A673 (cell line): ENCODE data around the gene EIF2A. TPM values are rescaled to one million over a fixed set of nuclear protein-coding genes. Genes with fewer than 3 reads are reported as not detected.

Source experiments
- BruUV-seq: library from RNA; stranded (reverse); fragments of 400-500 nt; replicated peaks from 2 replicates; lab custom pipeline; 2021; lab: Mats Ljungman, UMichigan
- CTCF ChIA-PET: fragments of 300-600 bp; sonication (Branson Sonifier 250); formaldehyde crosslinking; loops from one replicate; lab custom pipeline; 2022; ENCODE audit warnings: antibody characterized with exemption; lab: Charles Lee
- POLR2A ChIA-PET: fragments of 300-600 bp; sonication (Branson Sonifier 250); formaldehyde crosslinking; loops from one replicate; lab custom pipeline; 2022; ENCODE audit warnings: antibody characterized with exemption; ENCODE audit not compliant: low non-redundant PET; lab: Charles Lee
- DNase-seq: peaks from one replicate; pipeline ENCODE4 v3.0.0-alpha.2; 2015; ENCODE audit warnings: low spot score
- H3K27ac ChIP-seq: fragments of 200-600 bp; sonication (generic); 2 replicates; pipeline ENCODE4 v1.5.1; 2016; ENCODE audit warnings: mixed run types, low read depth, mild to moderate bottlenecking, mixed read lengths, antibody characterized with exemption, low read length; ENCODE audit not compliant: poor library complexity, severe bottlenecking
- H3K27me3 ChIP-seq: fragments of 200-600 bp; sonication (generic); replicated peaks from 2 replicates; pipeline ENCODE4 v1.6.1; 2017; ENCODE audit warnings: mixed run types, low read depth, mild to moderate bottlenecking, mixed read lengths, antibody characterized with exemption, low read length; ENCODE audit not compliant: insufficient read depth, poor library complexity
- H3K36me3 ChIP-seq: fragments of 200-600 bp; sonication (generic); 2 replicates; pipeline ENCODE4 v1.6.1; 2016; ENCODE audit warnings: mixed run types, mild to moderate bottlenecking, mixed read lengths, antibody characterized with exemption, low read length; ENCODE audit not compliant: insufficient read depth, poor library complexity, severe bottlenecking
- H3K4me1 ChIP-seq: fragments of 200-600 bp; sonication (generic); 2 replicates; pipeline ENCODE4 v1.6.1; 2017; ENCODE audit warnings: mixed run types, mild to moderate bottlenecking, mixed read lengths, antibody characterized with exemption, low read length; ENCODE audit not compliant: insufficient read depth, poor library complexity, severe bottlenecking
- H3K4me3 ChIP-seq: fragments of 200-600 bp; sonication (generic); 2 replicates; pipeline ENCODE4 v1.5.1; 2016; ENCODE audit warnings: low read depth, mixed run types, mild to moderate bottlenecking, mixed read lengths, low read length; ENCODE audit not compliant: poor library complexity, severe bottlenecking
- H3K9me3 ChIP-seq: fragments of 200-600 bp; sonication (generic); 2 replicates; pipeline ENCODE4 v1.6.1; 2016; ENCODE audit warnings: mixed run types, low read depth, mild to moderate bottlenecking, mixed read lengths, antibody characterized with exemption, low read length; ENCODE audit not compliant: poor library complexity, severe bottlenecking
- CTCF ChIP-seq: fragments of 300-800, 200-600 bp; sonication (generic); conservative IDR thresholded peaks from 2 replicates; pipeline ENCODE4 v1.5.1; 2017; ENCODE audit warnings: low read depth, mild to moderate bottlenecking, antibody characterized with exemption, low read length, moderate library complexity, mixed read lengths
- EZH2 ChIP-seq: fragments of 200-600 bp; sonication (generic); IDR thresholded peaks from 2 replicates; pipeline ENCODE4 v1.6.1; 2017; ENCODE audit warnings: borderline replicate concordance, low read depth, mild to moderate bottlenecking, mixed read lengths, antibody characterized with exemption, low read length; ENCODE audit not compliant: poor library complexity, severe bottlenecking
- intact Hi-C: fragments of 100-400 bp; cut with micrococcal nuclease; formaldehyde crosslinking; loops from one replicate; pipeline ENCODE4 v1.10.0; 2022; ENCODE audit not compliant: unreplicated experiment
- total RNA-seq: library from RNA; stranded (reverse); gene quantifications from 2 replicates; pipeline ENCODE4 v1.2.3, GENCODE V29; 2021

EIF2A gene
- total RNA-seq, 1 experiment from 2014 or later = 113 TPM

GRCh38 chr3:150631515-150632221 lies 85.1 kb downstream of the EIF2A start:
- Histone ChIP-seq H3K4me3 (no peak overlapping the region), H3K4me1 (no peaks in the 10 kb centered on the region), H3K36me3 (peaks cover 14% of the 10 kb centered on the region), H3K27me3 (no peaks in the 10 kb centered on the region), H3K9me3 (no peaks in the 10 kb centered on the region), H3K27ac (no peak overlapping the region)
- BruUV-seq = no TSS peak
- TF ChIP-seq EZH2 (no peak), CTCF (no peak)
- intact Hi-C loops = no loop called here
- POLR2A ChIA-PET = no interaction called here
- CTCF ChIA-PET = no interaction called here
- DNase-seq = no peak

GRCh38 chr3:150635076-150635475 lies 88.5 kb downstream of the EIF2A start:
- ChIA-PET POLR2A (interaction anchor here (0.6 kb wide), 1 partner anchor 37 kb away, joined by 5 read pairs; no protein-coding TSS in a partner anchor), CTCF (interaction anchor here (0.6 to 0.7 kb wide), 2 partner anchors 35 to 231 kb away, joined by 3 to 8 read pairs; no protein-coding TSS in a partner anchor)

GRCh38 chr3:150635526-150635925 lies 88.9 kb downstream of the EIF2A start:
- intact Hi-C loops = no loop called here
- ChIA-PET POLR2A (no interaction called here), CTCF (interaction anchor here (0.6 to 0.7 kb wide), 2 partner anchors 36 to 231 kb away, joined by 3 to 8 read pairs; no protein-coding TSS in a partner anchor)
- no peak for TF ChIP-seq EZH2
- no peak for TF ChIP-seq CTCF
- no peaks in the 10 kb centered on the region for H3K4me1 ChIP-seq
- no peaks in the 10 kb centered on the region for H3K9me3 ChIP-seq
- DNase-seq = no peak
- H3K36me3 ChIP-seq = no peaks in the 10 kb centered on the region
- no peaks in the 10 kb centered on the region for H3K27me3 ChIP-seq
- no TSS peak for BruUV-seq
- no peak overlapping the region for H3K27ac ChIP-seq
- H3K4me3 ChIP-seq = no peak overlapping the region

More at GRCh38 chr3:150635076-150635475, 88.5 kb downstream of the EIF2A start:
- BruUV-seq = no TSS peak
- no peak for DNase-seq
- intact Hi-C loops = no loop called here
- H3K27me3 ChIP-seq = no peaks in the 10 kb centered on the region
- no peaks in the 10 kb centered on the region for H3K9me3 ChIP-seq
- TF ChIP-seq EZH2 (no peak), CTCF (no peak)
- H3K4me3 ChIP-seq = no peak overlapping the region
- no peaks in the 10 kb centered on the region for H3K36me3 ChIP-seq
- no peaks in the 10 kb centered on the region for H3K4me1 ChIP-seq
- no peak overlapping the region for H3K27ac ChIP-seq

Other genes with a start within 250 kb of the EIF2A start
- gene TSC22D2, start 138.5 kb upstream of the EIF2A start, total RNA-seq = 28.8 and 28.9 TPM in 2 replicates
- gene SERP1, start 291 bp upstream of the EIF2A start, total RNA-seq = 86.5 and 91.7 TPM in 2 replicates
- 99.4 and 108 TPM in 2 replicates for gene SELENOT, start 56.5 kb downstream of the EIF2A start, total RNA-seq
- gene ERICH6, start 157.1 kb downstream of the EIF2A start, total RNA-seq = 0.24 and 0.32 TPM in 2 replicates
- gene SIAH2, start 216.4 kb downstream of the EIF2A start, total RNA-seq = 26.8 and 28.8 TPM in 2 replicates